ENCODE results near the gene ZBTB25.

DNA sequence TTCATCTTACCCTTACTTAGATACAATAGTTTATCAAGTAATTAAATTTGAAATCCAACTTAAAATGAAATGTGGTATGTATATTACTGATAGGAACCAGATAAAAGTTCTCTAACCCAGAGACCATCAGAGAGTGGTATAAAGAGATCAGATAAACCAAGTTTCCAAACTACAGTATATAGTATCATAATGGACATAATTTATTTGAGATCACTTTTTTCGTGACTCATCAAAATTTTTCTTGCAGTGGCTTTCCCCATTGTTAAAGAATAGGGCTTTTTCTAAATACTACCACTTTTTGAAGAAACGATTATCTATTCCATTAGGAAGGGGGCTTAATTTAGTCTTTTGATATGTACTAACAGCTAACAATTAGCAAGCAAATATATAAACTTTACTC, 21.7 kb upstream of the ZBTB25 start:
- TF ChIP-seq GATA2 (IDR thresholded peaks at IDR 0.05; ENCODE audit: low read depth, low read length) (no peak), GATA3 (IDR thresholded peaks at IDR 0.05; ENCODE audit: low read depth, low read length) (no peak)
